ENCODE results near the gene NAMPT.

Gene NAMPT

GRCh38 chr7:106281127-106281526, 3.7 kb downstream of the NAMPT start:
- peaks cover 6% of the 10 kb centered on the region for H3K79me2 ChIP-seq (ENCODE audit: control insufficient read depth, insufficient read depth, low read length, poor library complexity)
- H2BK5ac ChIP-seq (ENCODE audit: low read depth, low read length, poor library complexity) = no peak overlapping the region
- H2AK5ac ChIP-seq (ENCODE audit: low read length) = no peak overlapping the region
- H2BK12ac ChIP-seq (ENCODE audit: low read length) = no peak overlapping the region
- no peak overlapping the region for H3K27ac ChIP-seq (ENCODE audit: low read depth, low read length)
- H3K18ac ChIP-seq (ENCODE audit: low read length) = no peak overlapping the region
- H3K9ac ChIP-seq (ENCODE audit: low read length) = no peak overlapping the region
- H3K4me2 ChIP-seq (ENCODE audit: low read length) = no peak overlapping the region
- H4K8ac ChIP-seq (ENCODE audit: low read depth, low read length) = no peak overlapping the region
- H4K12ac ChIP-seq (ENCODE audit: low read depth, low read length) = no peak overlapping the region
- H3K14ac ChIP-seq (ENCODE audit: low read length) = no peak overlapping the region
- H3K79me1 ChIP-seq (ENCODE audit: low read length) = peaks cover 11% of the 10 kb centered on the region
- no peak overlapping the region for H3K23ac ChIP-seq (ENCODE audit: low read length)
- peaks cover 0 to 2% of the 10 kb centered on the region in 2 experiments for H3K4me1 ChIP-seq (ENCODE audit: control insufficient read depth in 1 of 2, insufficient read depth in 2 of 2, low read length in 2 of 2)
- no peak overlapping the region for H4K91ac ChIP-seq (ENCODE audit: low read depth, low read length)
- no peaks in the 10 kb centered on the region for H3K27me3 ChIP-seq (ENCODE audit: insufficient read depth, low read length)
- H3K36me3 ChIP-seq (ENCODE audit: control insufficient read depth in 1 of 2, insufficient read depth in 2 of 2, low read length in 2 of 2) = peaks cover 3% of the 10 kb centered on the region in 2 experiments
- H3K4ac ChIP-seq (ENCODE audit: low read depth, low read length) = no peak overlapping the region
- H2AFZ ChIP-seq (ENCODE audit: insufficient read depth, low read length, poor library complexity) = no peak overlapping the region
- no peak overlapping the region for H2BK120ac ChIP-seq (ENCODE audit: insufficient read depth, low read length, poor library complexity)
- DNase-seq = peak in 1 of 2 donors; percentile 8
- H3K9me3 ChIP-seq (ENCODE audit: insufficient read depth, low read depth, low read length) = no peaks in the 10 kb centered on the region
- H3K4me3 ChIP-seq (ENCODE audit: low read depth, low read length) = no peak overlapping the region

- no peak overlapping the region for H2BK120ac ChIP-seq (ENCODE audit: insufficient read depth, low read length, poor library complexity)
- H2BK12ac ChIP-seq (ENCODE audit: low read length) = no peak overlapping the region
- H3K9ac ChIP-seq (ENCODE audit: low read length) = no peak overlapping the region
- H2AK5ac ChIP-seq (ENCODE audit: low read length) = no peak overlapping the region
- peak in 1 of 2 donors; percentile 4 for DNase-seq
- H4K91ac ChIP-seq (ENCODE audit: low read depth, low read length) = no peak overlapping the region
- H3K23ac ChIP-seq (ENCODE audit: low read length) = no peak overlapping the region
- H3K18ac ChIP-seq (ENCODE audit: low read length) = no peak overlapping the region
- H3K79me1 ChIP-seq (ENCODE audit: low read length) = peaks cover 3% of the 10 kb centered on the region
- peaks cover 4% of the 10 kb centered on the region for H3K79me2 ChIP-seq (ENCODE audit: control insufficient read depth, insufficient read depth, low read length, poor library complexity)
- no peak overlapping the region for H4K12ac ChIP-seq (ENCODE audit: low read depth, low read length)
- no peak overlapping the region for H2BK5ac ChIP-seq (ENCODE audit: low read depth, low read length, poor library complexity)
- no peak overlapping the region for H3K4ac ChIP-seq (ENCODE audit: low read depth, low read length)
- H3K14ac ChIP-seq (ENCODE audit: low read length) = no peak overlapping the region
- peaks cover 7 to 8% of the 10 kb centered on the region in 2 experiments for H3K36me3 ChIP-seq (ENCODE audit: control insufficient read depth in 1 of 2, insufficient read depth in 2 of 2, low read length in 2 of 2)
- H3K4me3 ChIP-seq (ENCODE audit: low read depth, low read length) = no peak overlapping the region
- no peaks in the 10 kb centered on the region for H3K27me3 ChIP-seq (ENCODE audit: insufficient read depth, low read length)
- no peak overlapping the region for H3K27ac ChIP-seq (ENCODE audit: low read depth, low read length)
- no peak overlapping the region for H4K8ac ChIP-seq (ENCODE audit: low read depth, low read length)
- no peak overlapping the region for H2AFZ ChIP-seq (ENCODE audit: insufficient read depth, low read length, poor library complexity)
- no CpG with 5 or more reads among the region's 2 CpGs for WGBS (ENCODE audit: extremely low coverage, insufficient coverage, insufficient read length)
- H3K4me2 ChIP-seq (ENCODE audit: low read length) = no peak overlapping the region
- no peaks in the 10 kb centered on the region for H3K9me3 ChIP-seq (ENCODE audit: insufficient read depth, low read depth, low read length)
- peaks cover 0 to 2% of the 10 kb centered on the region in 2 experiments for H3K4me1 ChIP-seq (ENCODE audit: control insufficient read depth in 1 of 2, insufficient read depth in 2 of 2, low read length in 2 of 2)
Measured at GRCh38 chr7:106279425-106280197, 5.2 kb downstream of the NAMPT start.

- no peak overlapping the region for H3K4me3 ChIP-seq (ENCODE audit: low read depth, low read length)
- H3K4me1 ChIP-seq (ENCODE audit: control insufficient read depth in 1 of 2, insufficient read depth in 2 of 2, low read length in 2 of 2) = peaks cover 0 to 2% of the 10 kb centered on the region in 2 experiments
- H3K4ac ChIP-seq (ENCODE audit: low read depth, low read length) = no peak overlapping the region
- H3K4me2 ChIP-seq (ENCODE audit: low read length) = no peak overlapping the region
- no peak overlapping the region for H4K12ac ChIP-seq (ENCODE audit: low read depth, low read length)
- H4K91ac ChIP-seq (ENCODE audit: low read depth, low read length) = no peak overlapping the region
- no peak overlapping the region for H3K27ac ChIP-seq (ENCODE audit: low read depth, low read length)
- H3K14ac ChIP-seq (ENCODE audit: low read length) = no peak overlapping the region
- H3K79me1 ChIP-seq (ENCODE audit: low read length) = no peaks in the 10 kb centered on the region
- DNase-seq = peak in 1 of 2 donors; percentile 3
- no peak overlapping the region for H4K8ac ChIP-seq (ENCODE audit: low read depth, low read length)
- no peaks in the 10 kb centered on the region for H3K27me3 ChIP-seq (ENCODE audit: insufficient read depth, low read length)
- H3K9me3 ChIP-seq (ENCODE audit: insufficient read depth, low read depth, low read length) = no peaks in the 10 kb centered on the region
- H3K18ac ChIP-seq (ENCODE audit: low read length) = no peak overlapping the region
- H2AK5ac ChIP-seq (ENCODE audit: low read length) = no peak overlapping the region
- no peak overlapping the region for H2BK120ac ChIP-seq (ENCODE audit: insufficient read depth, low read length, poor library complexity)
- no peak overlapping the region for H3K23ac ChIP-seq (ENCODE audit: low read length)
- no peak overlapping the region for H2AFZ ChIP-seq (ENCODE audit: insufficient read depth, low read length, poor library complexity)
- no CpG with 5 or more reads among the region's 2 CpGs for WGBS (ENCODE audit: extremely low coverage, insufficient coverage, insufficient read length)
- H3K79me2 ChIP-seq (ENCODE audit: control insufficient read depth, insufficient read depth, low read length, poor library complexity) = peaks cover 2% of the 10 kb centered on the region
- H2BK12ac ChIP-seq (ENCODE audit: low read length) = no peak overlapping the region
- H3K36me3 ChIP-seq (ENCODE audit: control insufficient read depth in 1 of 2, insufficient read depth in 2 of 2, low read length in 2 of 2) = peaks cover 8 to 12% of the 10 kb centered on the region in 2 experiments
- no peak overlapping the region for H2BK5ac ChIP-seq (ENCODE audit: low read depth, low read length, poor library complexity)
- H3K9ac ChIP-seq (ENCODE audit: low read length) = no peak overlapping the region
Measured at GRCh38 chr7:106278695-106279094, 6.1 kb downstream of the NAMPT start.

GRCh38 chr7:106277976-106278375, 6.8 kb downstream of the NAMPT start:
- H3K4me2 ChIP-seq (ENCODE audit: low read length) = no peak overlapping the region
- no peak overlapping the region for H2BK120ac ChIP-seq (ENCODE audit: insufficient read depth, low read length, poor library complexity)
- H2AK5ac ChIP-seq (ENCODE audit: low read length) = no peak overlapping the region
- H2BK12ac ChIP-seq (ENCODE audit: low read length) = no peak overlapping the region
- H3K4ac ChIP-seq (ENCODE audit: low read depth, low read length) = no peak overlapping the region
- H3K79me1 ChIP-seq (ENCODE audit: low read length) = no peaks in the 10 kb centered on the region
- H3K23ac ChIP-seq (ENCODE audit: low read length) = no peak overlapping the region
- H4K12ac ChIP-seq (ENCODE audit: low read depth, low read length) = no peak overlapping the region
- no peaks in the 10 kb centered on the region for H3K27me3 ChIP-seq (ENCODE audit: insufficient read depth, low read length)
- peaks cover 2% of the 10 kb centered on the region for H3K79me2 ChIP-seq (ENCODE audit: control insufficient read depth, insufficient read depth, low read length, poor library complexity)
- no peak overlapping the region for H2AFZ ChIP-seq (ENCODE audit: insufficient read depth, low read length, poor library complexity)
- no CpG with 5 or more reads among the region's 1 CpG for WGBS (ENCODE audit: extremely low coverage, insufficient coverage, insufficient read length)
- H4K91ac ChIP-seq (ENCODE audit: low read depth, low read length) = no peak overlapping the region
- H3K14ac ChIP-seq (ENCODE audit: low read length) = no peak overlapping the region
- H3K9me3 ChIP-seq (ENCODE audit: insufficient read depth, low read depth, low read length) = no peaks in the 10 kb centered on the region
- no peak overlapping the region for H3K27ac ChIP-seq (ENCODE audit: low read depth, low read length)
- peaks cover 8 to 12% of the 10 kb centered on the region in 2 experiments for H3K36me3 ChIP-seq (ENCODE audit: control insufficient read depth in 1 of 2, insufficient read depth in 2 of 2, low read length in 2 of 2)
- H4K8ac ChIP-seq (ENCODE audit: low read depth, low read length) = no peak overlapping the region
- H3K9ac ChIP-seq (ENCODE audit: low read length) = no peak overlapping the region
- no peak overlapping the region for H2BK5ac ChIP-seq (ENCODE audit: low read depth, low read length, poor library complexity)
- DNase-seq = peak in 1 of 2 donors; percentile 3
- no peak overlapping the region for H3K4me3 ChIP-seq (ENCODE audit: low read depth, low read length)
- H3K4me1 ChIP-seq (ENCODE audit: control insufficient read depth in 1 of 2, insufficient read depth in 2 of 2, low read length in 2 of 2) = peaks cover 0 to 2% of the 10 kb centered on the region in 2 experiments
- no peak overlapping the region for H3K18ac ChIP-seq (ENCODE audit: low read length)
